NCI-H1048 (cell line): ENCODE data around the gene CELF5.
"Not testable (repeated sequence)": the region's sequence is repeated elsewhere in the genome, so short reads cannot be mapped to it uniquely, and the experiment has no call there.

Experiments
- DNase-seq: peaks from one replicate; lab custom pipeline; 2025; lab: John Stamatoyannopoulos, UW

Gene CELF5

GRCh38 chr19:3190470-3190770 lies 34.0 kb upstream of the CELF5 start:
- DNase-seq = no peak

DNA sequence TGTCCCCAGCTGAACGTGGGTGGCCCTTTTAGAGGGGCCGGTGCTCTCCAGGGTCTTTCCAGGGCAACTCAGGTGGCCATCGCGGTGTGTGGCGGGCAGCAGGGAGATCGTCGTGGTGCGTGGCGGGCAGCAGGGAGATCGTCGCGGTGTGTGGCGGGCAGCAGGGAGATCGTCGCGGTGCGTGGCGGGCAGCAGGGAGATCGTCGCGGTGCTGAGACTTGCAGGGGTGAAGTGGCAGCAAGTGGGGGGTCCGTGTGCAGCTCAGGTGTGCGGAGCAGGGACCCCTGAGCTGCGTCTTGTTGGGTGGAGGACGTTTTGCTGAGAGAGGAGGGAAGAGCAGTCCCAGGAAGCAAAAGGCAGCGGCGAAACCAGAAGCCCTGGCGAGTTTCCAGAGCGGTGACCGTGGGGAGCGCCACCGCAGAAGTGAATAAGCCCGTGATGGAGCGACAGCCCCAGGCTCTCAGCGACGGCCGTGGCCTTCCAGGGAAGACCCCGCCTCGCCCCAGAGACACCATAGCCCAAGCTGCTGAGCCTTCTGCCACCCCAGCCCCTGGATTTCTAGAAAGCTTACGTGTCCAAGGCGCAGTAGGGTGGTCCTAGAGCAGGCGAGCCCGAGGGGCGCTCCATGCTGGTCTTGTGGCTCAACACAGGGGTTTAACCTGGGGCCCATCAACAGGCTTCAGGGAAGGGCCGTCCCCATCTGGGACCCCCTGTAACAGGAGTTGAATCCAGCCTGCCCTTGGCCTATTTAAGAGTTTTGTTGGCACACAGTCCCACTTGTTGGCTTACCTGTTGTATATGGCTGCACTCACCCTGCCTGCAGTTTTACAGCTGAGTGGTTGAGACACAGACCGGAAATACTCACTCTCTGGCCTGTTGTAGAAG lies 33.3 kb upstream of the CELF5 start:
- no peak for DNase-seq

- not testable (repeated sequence) for DNase-seq
Measured at GRCh38 chr19:3191806-3192104, 32.7 kb upstream of the CELF5 start.

GRCh38 chr19:3192228-3192635 lies 32.2 kb upstream of the CELF5 start:
- DNase-seq = no peak

DNA sequence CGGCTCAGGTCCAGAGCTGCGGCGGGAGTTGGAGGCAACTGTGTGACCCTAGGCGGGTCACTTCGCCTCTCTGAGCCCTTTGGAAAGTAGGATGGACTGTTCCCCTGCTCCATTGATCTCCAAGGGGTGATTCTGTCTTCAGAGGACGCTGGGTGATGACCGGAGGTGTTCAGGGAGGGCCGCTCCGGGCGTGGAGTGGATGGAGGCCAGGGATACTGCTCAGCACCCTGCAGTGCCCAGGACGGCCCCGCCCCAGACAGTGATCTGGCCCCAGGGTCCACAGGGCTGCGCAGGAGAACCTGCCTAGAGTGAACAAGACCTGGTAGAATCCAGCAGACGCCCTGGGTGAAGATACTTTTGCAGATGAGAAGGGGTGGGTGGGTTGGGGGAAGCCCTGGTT lies 31.8 kb upstream of the CELF5 start:
- no peak for DNase-seq

DNA sequence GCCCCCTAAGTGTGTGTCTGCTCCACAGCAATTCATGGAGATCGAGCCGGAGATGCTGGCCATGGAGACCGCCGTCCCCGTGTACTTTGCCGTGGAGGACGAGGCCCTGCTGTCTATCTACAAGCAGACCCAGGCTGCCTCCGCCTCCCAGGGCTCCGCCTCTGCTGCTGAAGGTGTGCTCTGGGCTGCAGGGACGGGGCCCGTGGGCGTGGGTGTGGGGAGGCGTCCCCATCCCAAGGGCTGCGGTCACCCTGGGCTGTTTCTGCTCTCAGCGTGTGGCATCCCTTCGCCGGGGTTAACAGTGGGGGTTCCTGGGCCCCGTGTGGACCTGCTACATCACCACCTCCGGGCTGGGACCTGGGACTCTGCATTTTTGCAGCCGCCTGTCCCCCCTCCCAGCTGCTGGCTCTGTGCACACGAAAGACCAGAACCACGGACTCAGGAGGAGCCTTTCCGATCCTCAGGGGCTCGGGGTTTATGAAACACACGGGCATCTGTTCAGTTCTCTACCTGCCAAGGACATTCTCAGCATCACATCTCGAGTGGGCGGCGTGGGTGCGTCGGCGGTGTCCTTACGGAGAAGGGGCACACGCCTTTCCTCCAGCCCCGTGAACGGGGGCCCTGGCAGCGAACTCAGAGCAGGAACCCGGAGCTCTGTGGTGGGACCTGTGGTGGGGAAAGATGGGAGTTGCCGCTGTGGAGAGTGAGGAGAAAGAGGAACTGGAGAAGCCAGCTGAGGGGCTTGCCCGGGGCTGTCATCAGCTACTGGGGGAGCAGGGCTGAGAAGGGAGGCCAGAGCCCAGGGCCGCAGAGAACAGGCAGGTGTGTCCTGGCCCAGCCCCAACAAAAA lies 31.0 kb upstream of the CELF5 start:
- DNase-seq = no peak

GRCh38 chr19:3194106-3195087 lies 30.1 kb upstream of the CELF5 start:
- DNase-seq = no peak

DNA sequence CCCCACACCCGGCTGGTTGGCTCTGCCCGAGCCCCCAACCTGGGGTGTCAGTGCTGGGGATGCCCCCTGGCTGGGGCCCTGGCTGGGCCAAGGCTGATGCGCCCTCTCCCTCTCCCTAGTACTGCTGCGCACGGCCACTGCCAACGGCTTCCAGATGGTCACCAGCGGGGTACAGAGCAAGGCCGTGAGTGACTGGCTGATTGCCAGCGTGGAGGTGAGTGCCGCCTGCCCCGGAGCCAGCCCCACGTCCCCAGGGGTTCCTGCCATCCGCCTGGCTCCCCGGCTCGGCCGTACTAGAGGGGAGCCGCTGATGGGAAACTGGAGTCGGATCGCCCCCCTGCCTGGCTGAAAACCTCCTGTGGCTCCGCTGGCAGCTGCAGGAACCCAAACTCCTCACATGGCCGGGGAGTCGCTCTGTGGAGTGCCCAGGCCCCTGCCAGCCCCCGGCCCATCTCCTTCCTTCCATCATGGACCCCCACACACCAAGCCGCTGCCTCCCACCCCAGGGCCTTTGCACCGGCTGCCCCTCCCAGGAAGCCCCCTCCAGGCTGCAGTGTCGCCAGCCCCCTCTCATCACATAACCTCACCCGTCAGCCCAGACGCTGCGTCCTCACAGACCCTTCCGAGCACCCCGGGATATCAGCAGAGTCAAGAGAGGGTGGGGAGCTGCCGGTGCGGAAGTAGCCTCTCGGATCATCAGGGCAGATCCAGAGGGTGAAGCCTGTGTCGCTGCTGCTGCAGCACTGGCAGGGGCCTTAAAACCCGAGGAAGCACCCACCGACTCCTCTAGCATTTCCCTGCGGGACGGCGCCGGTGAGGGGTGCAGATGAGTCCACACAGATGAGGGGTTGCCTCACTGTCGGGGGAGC lies 28.2 kb upstream of the CELF5 start:
- no peak for DNase-seq

DNA sequence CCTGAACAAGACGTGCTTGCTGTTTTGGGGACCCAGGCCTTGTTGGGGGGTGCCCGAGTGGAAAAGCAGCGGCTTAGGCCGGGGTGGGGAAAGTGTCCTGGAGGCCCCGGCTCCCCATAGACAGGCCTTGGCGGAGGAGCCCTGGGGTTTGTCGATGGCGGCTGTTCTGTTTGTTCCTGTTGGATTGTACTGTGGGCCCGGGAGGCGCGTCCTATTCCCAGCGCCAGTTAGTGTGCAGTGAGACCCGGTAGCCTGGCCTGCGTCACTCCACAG lies 27.6 kb upstream of the CELF5 start:
- DNase-seq = no peak

DNA sequence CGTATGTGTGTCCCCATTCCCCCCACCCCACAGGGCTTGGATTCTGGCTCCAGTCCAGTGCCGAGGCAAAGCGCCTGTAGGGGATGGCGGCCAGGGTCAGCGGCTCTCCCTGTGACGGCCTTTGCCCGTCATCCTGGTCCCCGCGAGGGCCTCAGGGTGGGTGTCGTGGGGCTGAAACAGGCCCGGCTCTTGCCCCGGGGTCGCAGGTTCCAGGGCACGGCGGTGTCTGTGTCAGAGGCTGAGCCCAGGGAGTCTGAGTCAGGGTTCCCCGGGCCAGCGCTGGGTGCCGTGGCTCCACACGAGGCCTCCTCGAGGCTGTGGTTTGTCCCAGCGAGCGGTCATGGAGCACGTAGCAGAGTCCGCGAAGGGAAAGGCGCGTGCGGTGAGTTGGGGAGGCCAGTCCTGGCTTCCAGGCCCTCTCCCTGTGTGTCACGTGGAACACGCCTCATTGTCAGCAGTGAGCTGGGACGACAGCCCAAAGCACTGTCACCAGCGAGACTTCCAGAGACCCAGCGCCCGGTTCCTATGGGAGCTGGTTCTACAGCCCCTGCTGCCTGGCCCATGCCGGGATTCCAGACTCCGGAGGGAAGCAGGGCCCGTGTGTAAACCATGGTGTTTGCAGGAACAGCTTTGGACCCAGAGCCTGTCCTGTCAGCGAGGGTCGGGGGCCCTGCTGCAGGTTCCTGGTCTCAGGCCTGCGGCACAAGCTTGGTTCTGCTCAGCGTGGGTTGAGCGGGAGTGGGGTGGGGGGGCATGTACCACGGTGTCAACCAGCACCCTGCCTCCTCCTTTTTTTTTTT lies 25.4 kb upstream of the CELF5 start:
- no peak for DNase-seq

GRCh38 chr19:3201072-3201700 lies 23.3 kb upstream of the CELF5 start:
- DNase-seq = no peak

GRCh38 chr19:3201911-3202310 lies 22.6 kb upstream of the CELF5 start:
- no peak for DNase-seq

- no peak for DNase-seq
Measured at GRCh38 chr19:3202346-3202745, 22.1 kb upstream of the CELF5 start.

GRCh38 chr19:3202895-3203294 lies 21.6 kb upstream of the CELF5 start:
- DNase-seq = not testable (repeated sequence)

DNA sequence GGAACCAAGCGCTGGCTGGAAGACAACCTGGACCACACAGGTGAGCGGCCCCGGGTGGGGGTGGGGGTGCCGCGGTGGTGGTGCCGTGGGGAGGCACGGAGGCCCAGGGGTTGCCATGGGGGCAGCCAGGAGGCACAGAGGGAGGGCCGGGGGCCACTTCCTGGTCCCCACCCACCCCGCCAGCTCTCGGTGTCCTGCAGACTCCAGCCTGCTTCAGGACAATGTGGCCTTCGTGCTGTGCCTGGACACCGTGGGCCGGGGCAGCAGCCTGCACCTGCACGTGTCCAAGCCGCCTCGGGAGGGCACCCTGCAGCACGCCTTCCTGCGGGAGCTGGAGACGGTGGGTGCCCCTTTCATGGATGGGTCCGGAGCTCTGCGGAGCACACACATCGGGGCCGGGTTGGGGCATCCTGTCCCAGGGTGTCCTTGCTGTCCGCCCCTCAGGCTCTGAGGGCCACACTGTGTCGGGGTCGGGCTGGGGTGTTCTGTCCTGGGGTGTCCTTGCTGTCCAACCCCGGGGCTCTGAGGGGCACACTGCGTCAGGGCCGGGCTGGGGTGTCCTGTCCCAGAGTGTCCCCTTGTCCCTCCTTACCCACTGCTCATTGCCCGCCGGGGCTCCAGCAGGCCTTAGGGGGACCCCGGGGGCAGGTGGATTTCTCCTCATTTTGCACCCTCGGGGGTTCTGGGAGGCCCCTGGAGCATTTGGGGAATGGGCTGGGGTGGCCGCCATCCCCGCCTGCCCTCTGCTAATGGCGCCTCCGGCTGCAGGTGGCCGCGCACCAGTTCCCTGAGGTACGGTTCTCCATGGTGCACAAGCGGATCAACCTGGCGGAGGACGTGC lies 20.4 kb upstream of the CELF5 start:
- no peak for DNase-seq

GRCh38 chr19:3204646-3205275 lies 19.7 kb upstream of the CELF5 start:
- DNase-seq = no peak

DNA sequence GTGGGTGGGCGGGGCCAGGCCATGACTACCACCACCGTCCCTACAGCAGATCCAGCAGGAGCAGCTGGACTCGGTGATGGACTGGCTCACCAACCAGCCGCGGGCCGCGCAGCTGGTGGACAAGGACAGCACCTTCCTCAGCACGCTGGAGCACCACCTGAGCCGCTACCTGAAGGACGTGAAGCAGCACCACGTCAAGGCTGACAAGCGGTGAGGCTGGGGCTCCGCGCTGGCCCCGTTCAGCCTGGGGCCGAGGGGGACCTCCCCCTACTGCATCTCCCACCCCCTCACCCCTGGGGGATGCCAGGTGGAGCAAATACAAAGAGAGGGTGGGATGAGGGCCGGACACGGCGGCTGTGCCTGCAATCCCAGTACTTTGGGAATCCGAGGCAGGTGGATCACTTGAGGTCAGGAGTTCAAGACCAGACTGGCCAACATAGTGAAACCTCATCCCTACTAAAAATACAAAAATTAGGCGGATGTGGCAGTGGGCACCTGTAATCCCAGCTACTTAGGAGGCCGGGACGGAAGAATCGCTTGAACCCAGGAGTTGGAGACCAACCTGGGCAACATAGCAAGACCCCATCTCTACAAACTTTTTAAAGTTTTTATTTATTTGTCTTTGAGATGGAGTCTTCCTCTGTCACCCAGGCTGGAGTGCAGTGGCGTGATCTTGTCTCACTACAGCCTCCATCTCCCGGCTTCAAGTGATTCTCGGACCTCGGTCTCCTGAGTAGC lies 18.1 kb upstream of the CELF5 start:
- no peak for DNase-seq
